SJSA1 (cell line): Measurements from ENCODE around the gene PAN3. TPM values are rescaled to one million over a fixed set of nuclear protein-coding genes. Genes with fewer than 3 reads are reported as not detected.

Source experiments
- DNase-seq, 2 experiments: peaks; one replicate each; pipeline ENCODE4 v3.0.0-alpha.2; 2015 to 2020; ENCODE audit warnings: low spot score in 2 of 2, low read depth in 1 of 2
- H3K27ac ChIP-seq: fragments of 250-450 bp; sonication (Bioruptor Pico); 2 replicates; pipeline ENCODE4 v1.5.1; 2020; ENCODE audit warnings: mild to moderate bottlenecking, moderate library complexity
- H3K27me3 ChIP-seq: fragments of 250-450 bp; sonication (Bioruptor Pico); replicated peaks from 2 replicates; pipeline ENCODE4 v1.5.1; 2020; ENCODE audit warnings: mild to moderate bottlenecking, moderate library complexity
- H3K36me3 ChIP-seq: fragments of 250-450 bp; sonication (Bioruptor Pico); 2 replicates; pipeline ENCODE4 v1.5.1; 2020; ENCODE audit warnings: mild to moderate bottlenecking
- H3K4me1 ChIP-seq: fragments of 250-450 bp; sonication (Bioruptor Pico); replicated peaks from 2 replicates; pipeline ENCODE4 v1.6.1; 2021; ENCODE audit warnings: mild to moderate bottlenecking
- H3K4me3 ChIP-seq: fragments of 250-450 bp; sonication (Bioruptor Pico); 2 replicates; pipeline ENCODE4 v1.5.1; 2020; ENCODE audit warnings: mild to moderate bottlenecking
- H3K9me3 ChIP-seq: fragments of 250-450 bp; sonication (Bioruptor Pico); replicated peaks from 2 replicates; pipeline ENCODE4 v1.5.1; 2020; ENCODE audit warnings: mild to moderate bottlenecking
- total RNA-seq: library from RNA; depleted of rRNA; stranded (reverse); fragments of >200 nt; shearing (Covaris generic); gene quantifications from 2 replicates; pipeline ENCODE4 v1.2.3, GENCODE V29; 2014

Gene PAN3
- total RNA-seq, 1 experiment from 2014 or later, result 8.1 TPM

- Histone ChIP-seq H3K9me3 (no peaks in the 10 kb centered on the region), H3K36me3 (no peaks in the 10 kb centered on the region), H3K27me3 (no peaks in the 10 kb centered on the region), H3K4me1 (no peaks in the 10 kb centered on the region), H3K27ac (no peak overlapping the region), H3K4me3 (no peak overlapping the region)
- DNase-seq, result no peak
These were observed 66.5 kb downstream of the PAN3 start for GRCh38 chr13:28204690-28205443.

GRCh38 chr13:28218679-28219078 lies 80.3 kb downstream of the PAN3 start:
- Histone ChIP-seq H3K36me3 (0 out of 2 replicates have a peak, but pooled peaks cover 4% of the 10 kb centered on the region), H3K27ac (no peak overlapping the region), H3K27me3 (no peaks in the 10 kb centered on the region), H3K4me1 (no peaks in the 10 kb centered on the region), H3K4me3 (no peak overlapping the region), H3K9me3 (no peaks in the 10 kb centered on the region)
- DNase-seq, result no peak

DNA sequence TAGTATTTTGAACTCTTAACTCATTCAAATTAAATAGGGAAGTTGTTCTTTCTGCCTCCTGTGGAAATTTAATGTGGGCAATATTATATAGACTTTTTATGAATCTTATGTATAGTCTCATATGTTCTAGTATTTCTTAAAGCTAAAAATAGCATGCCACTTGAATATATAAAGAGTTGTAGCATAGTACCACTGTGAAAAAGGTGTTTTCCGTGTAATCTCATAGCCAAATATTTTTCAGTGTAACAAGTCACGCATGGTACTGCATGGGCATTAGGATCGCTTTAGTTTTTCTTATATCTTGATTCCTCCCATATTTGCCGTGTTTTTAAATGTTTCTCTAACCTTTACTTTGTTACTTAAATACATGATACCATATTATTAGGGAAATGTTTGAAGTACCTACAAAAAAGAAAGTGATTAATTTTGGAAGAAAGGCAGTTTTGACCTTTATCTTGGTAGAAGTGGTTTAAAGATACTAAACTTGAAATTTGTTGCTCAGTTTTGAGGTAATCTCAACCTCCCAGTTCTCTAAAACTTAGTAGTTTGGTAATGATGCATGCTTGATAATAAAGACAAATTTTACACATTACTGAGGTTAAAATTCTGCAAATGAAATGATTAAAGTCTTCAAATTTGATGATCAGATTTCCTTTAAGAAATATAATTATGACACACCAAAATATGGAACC lies 81.2 kb downstream of the PAN3 start:
- no peak overlapping the region for H3K4me3 ChIP-seq
- no peaks in the 10 kb centered on the region for H3K4me1 ChIP-seq
- no peak for DNase-seq
- H3K27ac ChIP-seq, result no peak overlapping the region
- no peaks in the 10 kb centered on the region for H3K9me3 ChIP-seq
- H3K27me3 ChIP-seq, result no peaks in the 10 kb centered on the region
- H3K36me3 ChIP-seq, result 0 out of 2 replicates have a peak, but pooled peaks cover 4% of the 10 kb centered on the region

DNA sequence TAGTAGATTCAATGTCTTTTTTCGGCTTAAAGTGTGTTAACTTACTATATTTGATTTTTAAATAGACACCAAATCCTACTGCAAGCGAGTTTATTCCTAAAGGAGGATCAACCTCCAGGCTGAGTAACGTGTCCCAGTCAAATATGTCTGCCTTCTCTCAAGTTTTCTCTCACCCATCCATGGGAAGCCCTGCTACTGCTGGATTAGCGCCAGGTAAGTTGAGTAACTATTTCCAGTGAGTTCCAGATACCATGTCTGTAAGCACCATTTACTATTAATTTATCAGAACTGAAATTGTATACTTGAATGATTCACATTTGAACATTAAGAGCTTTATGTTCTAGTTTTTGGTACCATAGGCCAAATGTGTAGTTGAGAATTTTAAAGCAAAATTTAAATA lies 81.8 kb downstream of the PAN3 start:
- Histone ChIP-seq H3K36me3 (0 out of 2 replicates have a peak, but pooled peaks cover 4% of the 10 kb centered on the region), H3K27ac (no peak overlapping the region), H3K9me3 (no peaks in the 10 kb centered on the region), H3K4me3 (no peak overlapping the region), H3K4me1 (no peaks in the 10 kb centered on the region), H3K27me3 (no peaks in the 10 kb centered on the region)
- no peak for DNase-seq

DNA sequence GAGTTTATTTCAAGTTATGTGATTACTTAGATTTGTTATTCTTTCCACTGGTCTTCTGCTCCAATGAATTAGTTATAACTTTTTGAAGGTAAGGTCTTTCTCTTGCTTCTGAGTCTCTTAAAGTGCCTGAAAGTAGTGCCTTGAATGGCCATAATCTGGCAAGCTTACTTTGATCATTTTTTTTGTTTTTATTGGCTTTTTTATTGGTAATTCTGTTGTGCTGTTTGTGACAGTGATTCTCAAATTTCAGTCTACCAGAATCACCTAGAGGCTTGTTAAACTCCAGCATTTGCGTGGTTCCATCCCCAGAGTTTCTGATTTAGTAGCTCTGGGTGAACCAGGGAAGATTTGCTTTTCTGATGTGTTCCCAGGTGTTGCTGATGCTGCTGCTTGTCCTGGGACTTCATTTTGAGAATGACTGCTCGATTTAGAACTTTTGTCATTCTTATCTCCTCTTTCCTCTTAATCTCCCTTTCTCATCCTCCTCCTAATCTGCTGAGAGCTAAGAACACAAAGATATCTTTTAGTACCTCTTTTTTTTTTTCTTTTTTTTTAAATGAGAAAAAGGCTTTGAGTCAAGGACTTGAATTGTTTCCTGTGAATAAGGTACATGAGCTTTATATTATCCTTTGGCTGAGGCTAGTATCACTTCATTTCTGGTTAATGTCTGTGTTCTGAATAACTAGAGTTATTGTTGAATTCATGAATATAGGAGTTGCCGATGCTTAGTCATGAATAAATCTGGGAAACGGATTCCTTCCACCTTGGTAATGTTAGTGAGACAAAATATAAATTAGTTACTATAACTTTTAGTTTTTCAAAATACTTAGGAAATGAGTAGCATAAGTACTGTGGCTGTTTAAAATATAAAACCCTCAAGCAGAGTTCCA lies 91.4 kb downstream of the PAN3 start:
- no peak overlapping the region for H3K27ac ChIP-seq
- no peak overlapping the region for H3K4me3 ChIP-seq
- DNase-seq, result no peak
- no peaks in the 10 kb centered on the region for H3K4me1 ChIP-seq
- no peaks in the 10 kb centered on the region; the same call in 1 of the 2 replicates for H3K27me3 ChIP-seq
- no peaks in the 10 kb centered on the region for H3K9me3 ChIP-seq
- no peaks in the 10 kb centered on the region for H3K36me3 ChIP-seq

DNA sequence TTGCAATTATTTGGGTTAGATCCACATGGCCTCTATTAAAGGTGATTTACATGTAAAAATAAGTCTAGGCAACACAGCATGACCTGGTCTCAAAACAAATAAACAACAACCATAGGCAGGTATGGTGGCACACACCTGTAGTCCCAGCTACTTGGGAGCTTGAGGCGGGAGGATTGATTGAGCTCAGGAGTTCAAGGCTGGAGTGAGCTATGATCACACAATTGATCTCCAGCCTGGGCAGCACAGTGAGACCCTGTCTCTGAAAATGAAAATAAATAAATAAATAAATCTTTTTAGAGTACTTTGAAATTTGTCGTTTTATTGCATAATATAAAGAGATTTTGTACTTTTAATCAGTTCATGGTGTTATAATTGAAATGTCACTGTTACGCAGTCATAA lies 93.3 kb downstream of the PAN3 start:
- Histone ChIP-seq H3K27ac (no peak overlapping the region), H3K4me1 (no peaks in the 10 kb centered on the region), H3K27me3 (no peaks in the 10 kb centered on the region; the same call in 1 of the 2 replicates), H3K4me3 (no peak overlapping the region), H3K36me3 (no peaks in the 10 kb centered on the region; the same call in 1 of the 2 replicates), H3K9me3 (no peaks in the 10 kb centered on the region)
- DNase-seq, result no peak

- no peak for DNase-seq
- H3K27me3 ChIP-seq, result no peaks in the 10 kb centered on the region
- H3K4me3 ChIP-seq, result no peak overlapping the region
- H3K4me1 ChIP-seq, result no peaks in the 10 kb centered on the region
- no peaks in the 10 kb centered on the region; the same call in 1 of the 2 replicates for H3K36me3 ChIP-seq
- H3K9me3 ChIP-seq, result no peaks in the 10 kb centered on the region
- H3K27ac ChIP-seq, result no peak overlapping the region
These were observed 99.6 kb downstream of the PAN3 start for GRCh38 chr13:28237944-28238343.

DNA sequence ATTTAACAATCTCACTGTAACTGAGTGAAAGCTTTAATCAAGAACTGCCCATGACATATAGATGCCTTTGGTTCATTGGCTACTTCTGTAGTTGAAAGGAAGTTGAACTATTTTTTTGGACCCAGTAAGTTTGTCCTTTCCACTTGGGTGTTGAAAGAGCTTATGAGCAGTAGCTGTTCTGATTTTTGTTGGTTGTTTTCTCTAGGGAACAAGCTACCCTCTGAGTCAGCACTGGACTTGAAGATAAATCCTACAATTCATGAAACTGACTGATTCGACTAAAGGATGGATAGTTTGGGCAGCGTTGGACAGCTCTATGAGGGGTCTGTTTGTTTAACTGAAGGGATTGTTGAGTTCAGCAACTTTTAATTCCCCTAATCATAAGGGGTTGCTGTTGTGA lies 101.0 kb downstream of the PAN3 start:
- Histone ChIP-seq H3K27ac (no peak overlapping the region), H3K9me3 (no peaks in the 10 kb centered on the region), H3K36me3 (no peaks in the 10 kb centered on the region; the same call in 1 of the 2 replicates), H3K4me3 (no peak overlapping the region), H3K4me1 (no peaks in the 10 kb centered on the region), H3K27me3 (no peaks in the 10 kb centered on the region)
- DNase-seq, result no peak

- Histone ChIP-seq H3K27ac (no peak overlapping the region), H3K9me3 (no peaks in the 10 kb centered on the region), H3K4me1 (no peaks in the 10 kb centered on the region), H3K4me3 (no peak overlapping the region), H3K27me3 (no peaks in the 10 kb centered on the region), H3K36me3 (no peaks in the 10 kb centered on the region)
- DNase-seq, result no peak
These were observed 107.1 kb downstream of the PAN3 start for GRCh38 chr13:28245465-28245864.

- H3K4me3 ChIP-seq, result no peak overlapping the region
- no peak overlapping the region for H3K27ac ChIP-seq
- no peaks in the 10 kb centered on the region for H3K36me3 ChIP-seq
- H3K4me1 ChIP-seq, result no peaks in the 10 kb centered on the region
- no peaks in the 10 kb centered on the region for H3K27me3 ChIP-seq
- no peaks in the 10 kb centered on the region for H3K9me3 ChIP-seq
- no peak for DNase-seq
These were observed 108.5 kb downstream of the PAN3 start for GRCh38 chr13:28246891-28247290.

- Histone ChIP-seq H3K4me3 (no peak overlapping the region), H3K9me3 (no peaks in the 10 kb centered on the region), H3K27ac (no peak overlapping the region), H3K36me3 (no peaks in the 10 kb centered on the region), H3K27me3 (no peaks in the 10 kb centered on the region), H3K4me1 (no peaks in the 10 kb centered on the region)
- no peak for DNase-seq
These were observed 109.7 kb downstream of the PAN3 start for GRCh38 chr13:28248080-28248479.

GRCh38 chr13:28250542-28250941 lies 112.2 kb downstream of the PAN3 start:
- no peak for DNase-seq
- Histone ChIP-seq H3K27me3 (no peaks in the 10 kb centered on the region), H3K9me3 (no peaks in the 10 kb centered on the region), H3K36me3 (no peaks in the 10 kb centered on the region), H3K4me3 (no peak overlapping the region), H3K4me1 (no peaks in the 10 kb centered on the region), H3K27ac (no peak overlapping the region)

DNA sequence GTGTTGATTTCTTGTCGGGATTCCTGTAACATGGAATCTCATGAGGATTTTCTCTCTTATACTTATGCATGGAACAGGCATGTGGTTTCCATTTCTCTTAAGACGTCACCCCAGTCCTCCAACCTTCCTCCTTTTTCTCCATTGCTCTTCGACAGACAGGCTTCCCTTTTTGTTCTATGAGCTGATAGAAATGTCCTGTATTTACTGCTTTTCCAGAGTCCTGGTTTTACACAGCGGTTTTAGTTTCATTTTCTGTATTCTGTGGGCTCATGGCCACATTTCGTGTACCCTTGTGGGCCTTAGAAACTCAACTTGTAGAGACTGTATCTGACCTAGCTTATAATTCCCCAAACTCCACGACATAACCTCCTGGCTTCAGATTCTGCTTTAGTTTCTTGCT lies 113.1 kb downstream of the PAN3 start:
- Histone ChIP-seq H3K9me3 (no peaks in the 10 kb centered on the region), H3K4me1 (no peaks in the 10 kb centered on the region), H3K36me3 (no peaks in the 10 kb centered on the region), H3K4me3 (no peak overlapping the region), H3K27me3 (no peaks in the 10 kb centered on the region), H3K27ac (no peak overlapping the region)
- DNase-seq, result no peak
